ENCODE measurements around the gene CD274.
A peak's percentile ranks its signal among the peaks of the same experiment; 100 is the strongest.
"Not testable (repeated sequence)": the region's sequence is repeated elsewhere in the genome, so short reads cannot be mapped to it uniquely, and the experiment has no call there.

CD274 gene

DNA sequence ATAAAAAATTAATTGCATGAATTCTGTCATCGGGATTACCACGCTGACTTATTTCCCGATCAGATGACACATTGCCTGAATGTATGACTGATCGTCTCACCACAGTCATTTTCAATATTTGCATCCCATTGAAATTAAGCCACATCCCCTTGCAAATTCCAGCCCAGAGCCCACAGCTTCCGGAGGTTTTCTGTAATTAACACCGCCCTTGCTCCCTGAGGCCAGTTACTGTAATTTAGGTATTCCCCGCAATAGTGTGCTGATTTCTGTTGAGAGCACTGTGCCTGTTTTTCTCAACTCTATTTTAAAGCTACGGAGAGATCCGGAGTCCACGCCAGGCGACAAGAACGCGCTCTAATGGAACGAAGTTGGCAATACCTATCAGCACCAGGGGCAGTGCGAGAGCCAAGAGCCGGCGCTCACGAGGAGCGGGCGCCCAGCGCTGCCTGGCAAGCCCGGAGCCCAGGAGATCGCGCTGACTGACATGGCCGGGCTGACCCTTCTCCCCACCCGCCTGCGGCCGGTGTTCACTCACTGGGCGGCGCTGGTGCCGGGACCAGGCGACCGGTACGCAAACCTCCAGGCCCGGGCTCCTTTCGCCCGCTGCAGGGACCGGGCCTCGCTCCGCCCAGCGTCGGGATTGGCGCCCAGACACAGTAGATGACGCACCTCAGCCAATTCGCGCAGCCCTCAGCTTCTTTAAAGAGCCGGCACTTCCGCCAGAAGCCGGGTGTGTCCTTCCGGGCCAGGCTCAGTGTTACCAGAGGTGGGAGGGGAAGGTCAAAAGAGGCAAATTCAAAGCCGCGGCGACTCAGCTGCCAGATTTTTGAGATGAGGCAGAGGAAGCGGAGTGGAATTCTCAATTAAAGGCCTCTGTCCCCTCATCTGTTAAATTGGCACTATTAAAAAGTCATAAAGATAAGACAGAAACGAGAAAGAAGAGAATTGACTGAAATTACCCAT is 12.8 kb upstream of the CD274 start, which contains the start of gene PLGRKT:
Gene PLGRKT (minus strand): TSS at position 672 of the 963 bp plus-strand sequence. CDS start 5,948 bp downstream, outside the sequence.
- DNase-seq (ENCODE audit: extremely low spot score, insufficient read length, low read depth) = peak; percentile 77
- FAIRE-seq = no peak

DNA sequence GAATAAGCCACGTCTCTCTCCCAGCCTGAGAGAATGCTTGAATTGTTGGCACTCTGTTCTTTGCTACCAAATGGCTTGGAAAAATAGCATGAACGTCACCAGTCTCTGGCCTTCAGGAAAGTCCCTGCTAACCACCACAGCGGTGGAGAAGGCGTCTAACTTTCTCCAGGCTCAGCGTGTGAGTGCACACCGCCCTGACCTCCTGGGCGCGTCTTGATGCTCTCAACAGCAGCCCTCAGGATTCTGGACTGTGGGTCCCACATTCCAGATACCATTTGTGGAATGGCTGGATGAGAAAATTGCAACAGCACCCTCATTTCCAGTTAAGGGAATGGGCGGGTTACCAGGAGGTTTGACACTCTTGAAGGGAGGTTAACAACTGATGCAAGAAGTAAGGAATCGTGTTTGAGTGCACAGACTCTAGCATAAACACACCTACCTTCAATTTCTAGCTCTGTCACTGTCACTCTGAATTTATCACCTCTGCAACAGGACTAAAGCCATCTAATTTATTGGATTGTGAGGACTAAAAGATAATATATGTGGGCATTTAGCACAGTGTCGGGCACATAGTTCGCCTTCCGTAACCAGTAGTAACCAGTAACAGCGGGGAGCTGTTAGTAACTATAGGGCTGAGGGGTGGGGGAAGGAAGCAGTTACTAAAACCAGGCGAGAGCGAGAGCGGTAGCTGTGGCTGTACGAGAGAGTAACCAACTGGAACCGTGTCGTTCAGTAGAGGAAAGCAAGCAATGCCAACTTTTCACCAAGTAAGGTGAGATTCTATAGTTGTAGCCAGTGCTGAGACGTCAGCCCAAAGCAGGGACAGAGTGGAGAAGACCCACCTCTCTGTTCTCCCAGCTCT is 11.8 kb upstream of the CD274 start:
- DNase-seq (ENCODE audit: extremely low spot score, insufficient read length, low read depth) (no peak), FAIRE-seq (peak; percentile 99)

DNA sequence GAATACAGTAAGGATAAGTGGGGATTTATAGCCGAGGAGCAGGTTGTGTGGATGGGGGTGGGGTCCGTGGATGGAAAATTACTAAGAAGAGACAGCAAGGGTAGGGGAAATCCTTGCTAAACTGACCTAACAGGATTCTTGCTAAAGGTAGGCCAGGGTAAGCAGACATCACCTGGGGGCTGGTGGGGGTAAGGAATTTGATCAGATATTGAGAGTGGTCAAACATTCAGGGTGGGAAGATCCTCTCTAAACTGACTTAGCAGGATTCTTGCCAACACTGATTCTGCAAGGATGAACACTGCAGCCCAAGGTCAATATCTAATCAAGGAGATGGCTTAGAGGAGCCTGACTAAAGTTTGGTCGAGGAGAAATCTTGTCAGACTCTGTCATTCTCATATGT is 9.9 kb upstream of the CD274 start:
- FAIRE-seq (no peak), DNase-seq (ENCODE audit: extremely low spot score, insufficient read length, low read depth) (no peak)

DNA sequence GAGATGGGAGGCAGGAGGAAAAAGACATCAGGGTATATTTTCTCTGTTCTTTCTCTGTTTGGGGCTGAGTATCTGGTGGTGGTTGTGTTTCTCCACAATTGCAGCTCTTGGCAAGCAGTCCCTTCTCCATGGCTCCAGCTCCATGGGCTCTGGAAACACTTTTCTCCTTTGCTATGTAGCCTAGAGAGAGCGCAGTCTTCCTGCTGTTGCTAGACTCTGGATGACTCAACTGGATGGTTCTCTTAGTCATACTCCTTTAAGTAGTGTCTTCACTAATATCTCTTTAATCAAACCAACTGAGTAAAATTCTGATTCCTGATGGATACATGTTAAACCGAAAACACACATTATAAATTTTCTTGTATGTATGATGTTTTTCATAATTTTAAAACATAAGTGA is 9.3 kb upstream of the CD274 start:
- DNase-seq (ENCODE audit: extremely low spot score, insufficient read length, low read depth) = no peak
- no peak for FAIRE-seq

DNA sequence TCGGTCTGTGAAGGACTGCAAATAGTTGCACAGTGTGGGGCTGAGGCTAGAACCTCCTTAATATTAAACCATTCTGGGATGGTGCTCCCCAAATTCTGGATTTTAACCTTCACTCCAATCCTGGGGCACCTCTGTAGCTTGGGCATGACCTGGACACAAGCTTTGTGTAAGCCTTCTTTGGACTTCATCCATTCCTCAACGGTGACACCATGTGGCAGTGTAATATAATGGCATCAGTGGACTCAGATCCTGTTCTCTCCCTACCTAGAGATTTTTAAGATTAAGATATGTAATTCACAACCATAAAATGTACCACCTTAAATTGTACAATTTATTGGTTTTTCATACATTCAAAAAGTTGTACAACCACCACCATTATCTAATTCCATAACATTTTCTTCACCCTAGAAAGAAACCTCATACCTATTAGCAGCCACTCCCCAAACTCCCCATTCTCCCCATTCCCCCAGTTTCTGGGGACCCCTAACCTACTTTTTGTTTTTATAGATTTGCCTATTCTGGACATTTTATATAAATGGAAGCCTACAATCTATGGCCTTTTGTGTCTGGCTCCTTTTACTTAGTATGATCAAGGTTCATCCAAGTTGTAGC is 7.8 kb upstream of the CD274 start:
- FAIRE-seq = peak; percentile 85
- no peak for DNase-seq (ENCODE audit: extremely low spot score, insufficient read length, low read depth)

DNA sequence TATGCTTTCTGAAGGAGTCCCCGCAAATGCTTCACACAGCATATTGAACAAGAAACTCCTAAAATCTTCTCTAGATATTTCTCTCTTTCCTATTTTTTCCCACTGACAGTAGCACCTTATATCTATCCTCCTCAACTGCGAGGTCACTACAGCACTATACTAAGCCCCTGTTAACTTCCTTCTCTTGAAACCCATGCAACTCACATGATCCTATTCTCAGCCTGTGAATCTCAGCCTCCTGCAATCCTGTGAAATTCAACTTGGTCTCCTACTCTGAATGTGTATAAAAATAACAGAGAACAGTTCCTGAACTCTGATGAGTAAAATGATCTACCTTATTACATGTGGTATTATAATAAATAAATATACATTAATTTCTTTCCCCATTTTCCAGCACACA is 6.5 kb upstream of the CD274 start:
- DNase-seq (ENCODE audit: extremely low spot score, insufficient read length, low read depth) (no peak), FAIRE-seq (no peak)

DNA sequence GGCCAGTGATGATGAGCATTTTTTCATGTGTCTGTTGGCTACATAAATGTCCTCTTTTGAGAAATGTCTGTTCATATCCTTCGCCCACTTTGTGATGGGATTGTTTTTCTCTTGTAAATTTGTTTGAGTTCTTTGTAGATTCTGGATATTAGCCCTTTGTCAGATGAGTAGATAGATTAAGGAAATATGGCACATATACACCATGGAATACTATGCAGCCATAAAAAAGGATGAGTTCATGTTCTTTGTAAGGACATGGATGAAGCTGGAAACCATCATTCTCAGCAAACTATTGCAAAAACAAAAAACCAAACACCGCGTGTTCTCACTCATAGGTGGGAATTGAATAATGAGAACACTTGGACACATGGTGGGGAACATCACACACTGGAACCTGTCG is 5.2 kb upstream of the CD274 start:
- not testable (repeated sequence) for DNase-seq (ENCODE audit: extremely low spot score, insufficient read length, low read depth); FAIRE-seq

DNA sequence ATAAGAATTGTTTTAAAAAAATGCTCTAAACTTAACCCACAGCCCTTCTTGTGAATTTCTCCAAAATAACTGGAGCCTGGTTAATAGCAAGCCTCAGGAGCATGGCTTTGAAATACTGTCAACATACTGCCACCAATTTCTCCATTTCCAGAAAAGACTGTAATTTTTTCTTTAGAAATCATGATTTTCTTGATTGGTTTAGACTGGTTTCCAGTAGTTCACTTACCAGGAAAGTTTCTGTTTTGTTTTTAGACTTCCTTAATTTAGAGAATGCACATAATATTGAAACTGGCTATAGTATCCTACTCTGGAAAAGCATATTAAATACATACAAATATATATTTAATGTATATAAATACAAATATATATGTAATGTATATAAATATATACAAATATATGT is 4.5 kb upstream of the CD274 start:
- DNase-seq (ENCODE audit: extremely low spot score, insufficient read length, low read depth) = no peak
- peak; percentile 36 for FAIRE-seq

DNA sequence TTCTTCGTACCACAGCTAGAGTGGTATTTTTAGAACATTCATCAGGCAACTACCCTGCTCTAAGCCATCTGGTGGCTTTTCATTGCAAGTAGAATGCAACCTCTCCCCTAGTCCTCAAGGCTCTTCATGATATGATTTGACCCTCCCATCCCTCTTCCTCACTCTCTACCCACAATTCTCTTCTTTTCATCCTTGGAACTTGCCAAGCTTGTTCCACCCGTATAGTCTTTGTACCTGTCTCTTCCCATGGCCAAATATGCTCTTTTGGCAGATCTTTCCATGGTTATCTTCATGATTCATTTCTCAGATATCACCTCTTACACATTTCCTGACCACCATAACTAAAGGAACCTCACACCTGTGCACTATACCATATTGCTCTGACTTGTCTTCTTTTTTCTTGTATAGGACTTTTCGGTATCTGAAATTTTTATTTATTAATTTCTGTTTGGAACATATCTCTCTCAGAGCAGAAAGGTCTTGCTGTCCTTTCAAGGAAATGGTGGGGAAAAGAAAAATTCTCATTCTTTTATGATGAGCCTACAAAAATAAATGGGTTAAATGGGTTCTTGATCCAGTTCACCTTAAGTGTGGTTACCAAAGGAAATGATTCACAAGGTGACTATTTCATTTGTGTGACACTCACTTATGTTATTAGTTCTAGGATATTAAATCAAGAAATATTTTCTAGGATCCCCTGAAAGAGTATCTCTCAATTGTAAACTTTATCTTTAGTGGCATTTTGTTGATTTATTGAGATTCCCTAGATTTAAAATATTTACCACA is 3.7 kb upstream of the CD274 start:
- DNase-seq (ENCODE audit: extremely low spot score, insufficient read length, low read depth) = no peak
- peak; percentile 62 for FAIRE-seq

DNA sequence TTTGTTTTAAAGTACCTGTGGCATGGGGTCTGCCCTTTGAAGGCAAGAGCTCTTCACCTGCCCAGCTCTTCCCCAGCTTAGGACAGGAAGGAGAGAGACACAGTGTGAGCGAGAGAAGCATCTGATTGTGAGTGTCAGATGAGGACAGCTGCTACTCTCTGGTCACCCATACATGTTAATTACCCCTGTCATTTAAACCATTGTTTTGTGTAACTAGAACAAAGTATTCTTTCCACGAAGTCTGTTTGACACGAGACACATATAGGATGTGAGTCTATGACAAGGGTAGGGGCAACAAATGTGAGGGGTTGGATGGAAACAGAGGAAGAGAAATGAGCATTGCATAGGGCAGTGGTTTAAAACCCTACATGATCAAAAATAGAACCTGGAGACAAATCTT is 3.0 kb upstream of the CD274 start:
- FAIRE-seq (no peak), DNase-seq (ENCODE audit: extremely low spot score, insufficient read length, low read depth) (no peak)

DNA sequence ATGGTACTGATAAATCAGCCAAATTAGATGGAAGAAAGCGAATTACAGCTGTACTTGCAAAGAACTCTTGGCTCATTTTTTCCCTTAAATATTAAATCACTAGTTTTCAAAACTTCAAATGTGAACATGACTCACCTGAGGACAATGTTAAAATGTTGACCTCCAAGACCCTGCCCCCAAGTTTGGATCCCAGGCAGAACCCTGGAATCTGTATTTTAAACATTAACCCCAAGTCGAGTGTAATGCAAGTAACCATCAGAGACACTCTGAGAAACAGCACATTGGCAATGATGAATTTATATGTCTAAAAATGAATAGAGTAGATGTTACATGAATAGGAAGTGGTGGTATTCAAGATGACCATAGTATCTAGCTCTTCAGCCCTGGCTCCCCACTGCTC is 2.3 kb upstream of the CD274 start:
- no peak for FAIRE-seq
- no peak for DNase-seq (ENCODE audit: extremely low spot score, insufficient read length, low read depth)

DNA sequence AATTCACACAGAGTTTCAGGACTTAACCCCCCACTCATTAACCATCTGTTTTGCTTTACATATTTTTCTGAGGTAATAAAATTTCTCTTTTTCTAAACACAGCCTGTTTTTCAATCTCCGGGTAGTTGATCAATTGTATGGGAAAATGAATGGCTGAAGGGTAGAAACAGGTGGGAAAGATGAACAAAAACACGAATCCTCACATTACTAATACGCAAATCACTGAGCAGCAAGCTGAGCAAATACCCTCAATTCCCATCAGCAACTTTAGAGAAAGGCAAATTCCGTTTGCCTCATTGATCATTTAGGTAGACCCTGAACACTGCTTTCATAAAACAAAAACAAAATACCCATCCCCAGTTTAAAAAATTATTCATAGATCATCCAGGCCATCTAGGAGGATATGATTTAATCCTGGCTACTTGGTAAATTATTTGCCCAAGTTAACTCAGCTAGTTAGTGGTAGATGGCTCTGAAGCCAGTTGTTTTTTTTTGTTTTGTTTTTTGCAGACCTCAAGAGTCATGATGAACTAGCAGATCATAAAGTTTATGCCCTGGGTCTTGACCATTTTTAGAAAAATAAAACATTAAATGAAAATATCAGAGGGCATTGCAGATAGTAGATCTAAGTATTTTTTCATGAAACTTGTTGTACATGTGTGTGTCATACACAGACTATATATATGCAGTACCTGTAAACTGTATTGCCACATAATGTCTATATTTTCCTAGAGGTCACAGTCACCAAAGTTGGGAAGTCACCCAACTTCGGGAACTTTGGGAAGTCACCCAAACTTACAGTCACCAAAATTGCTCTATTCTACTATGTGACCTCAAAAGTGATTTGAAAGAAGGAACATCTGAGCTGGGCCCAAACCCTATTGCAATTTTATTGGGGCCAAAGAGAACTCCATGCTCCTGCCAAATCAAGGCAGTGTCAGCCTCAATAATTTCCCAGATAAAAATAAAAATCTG is 1.6 kb upstream of the CD274 start:
- no peak for DNase-seq (ENCODE audit: extremely low spot score, insufficient read length, low read depth)
- peak; percentile 90 for FAIRE-seq

DNA sequence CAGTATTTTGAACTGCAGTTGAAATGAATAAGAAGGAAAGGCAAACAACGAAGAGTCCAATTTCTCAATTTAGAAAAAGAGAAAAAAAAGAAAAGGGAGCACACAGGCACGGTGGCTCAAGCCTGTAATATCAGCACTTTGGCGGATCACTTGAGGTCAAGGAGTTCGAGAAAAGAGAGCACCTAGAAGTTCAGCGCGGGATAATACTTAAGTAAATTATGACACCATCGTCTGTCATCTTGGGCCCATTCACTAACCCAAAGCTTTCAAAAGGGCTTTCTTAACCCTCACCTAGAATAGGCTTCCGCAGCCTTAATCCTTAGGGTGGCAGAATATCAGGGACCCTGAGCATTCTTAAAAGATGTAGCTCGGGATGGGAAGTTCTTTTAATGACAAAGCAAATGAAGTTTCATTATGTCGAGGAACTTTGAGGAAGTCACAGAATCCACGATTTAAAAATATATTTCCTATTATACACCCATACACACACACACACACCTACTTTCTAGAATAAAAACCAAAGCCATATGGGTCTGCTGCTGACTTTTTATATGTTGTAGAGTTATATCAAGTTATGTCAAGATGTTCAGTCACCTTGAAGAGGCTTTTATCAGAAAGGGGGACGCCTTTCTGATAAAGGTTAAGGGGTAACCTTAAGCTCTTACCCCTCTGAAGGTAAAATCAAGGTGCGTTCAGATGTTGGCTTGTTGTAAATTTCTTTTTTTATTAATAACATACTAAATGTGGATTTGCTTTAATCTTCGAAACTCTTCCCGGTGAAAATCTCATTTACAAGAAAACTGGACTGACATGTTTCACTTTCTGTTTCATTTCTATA is 602 bp upstream of the CD274 start:
- peak; percentile 53 for FAIRE-seq
- no peak for DNase-seq (ENCODE audit: extremely low spot score, insufficient read length, low read depth)

DNA sequence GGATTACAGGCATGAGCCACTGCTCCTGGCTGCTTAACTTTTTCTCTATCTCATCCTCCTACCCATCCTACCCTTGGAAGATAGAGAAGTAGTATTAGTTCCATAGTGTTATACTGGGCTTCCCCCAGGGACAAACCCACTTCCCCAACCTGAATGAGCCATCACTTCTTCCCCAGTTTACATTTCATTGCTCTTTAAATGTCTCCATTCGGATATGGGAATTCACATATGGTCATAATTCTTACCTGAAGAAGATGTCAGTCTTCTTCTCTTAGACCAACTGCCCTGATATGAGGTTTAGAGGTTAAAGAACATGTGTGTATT is 1.9 kb downstream of the CD274 start:
- no peak for FAIRE-seq
- DNase-seq (ENCODE audit: extremely low spot score, insufficient read length, low read depth) = no peak

DNA sequence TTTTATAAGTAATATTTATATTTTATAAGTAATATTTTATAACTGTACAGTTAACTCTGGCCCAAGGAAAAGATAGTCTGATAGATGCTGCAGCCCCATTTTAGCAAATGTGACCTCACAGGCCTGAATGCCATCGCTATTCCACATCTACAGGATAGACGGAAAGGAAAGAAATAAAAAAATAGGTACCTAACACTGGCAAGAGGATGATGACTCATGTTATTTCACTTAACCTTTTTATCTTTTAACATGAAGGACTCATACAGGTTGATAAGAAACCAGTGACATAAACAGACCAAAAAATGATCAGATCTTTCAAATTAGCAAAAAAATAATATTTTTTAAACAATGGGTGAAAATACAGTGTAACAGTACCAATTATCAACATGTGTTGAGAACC is 2.7 kb downstream of the CD274 start:
- DNase-seq (ENCODE audit: extremely low spot score, insufficient read length, low read depth) (no peak), FAIRE-seq (peak; percentile 12)

DNA sequence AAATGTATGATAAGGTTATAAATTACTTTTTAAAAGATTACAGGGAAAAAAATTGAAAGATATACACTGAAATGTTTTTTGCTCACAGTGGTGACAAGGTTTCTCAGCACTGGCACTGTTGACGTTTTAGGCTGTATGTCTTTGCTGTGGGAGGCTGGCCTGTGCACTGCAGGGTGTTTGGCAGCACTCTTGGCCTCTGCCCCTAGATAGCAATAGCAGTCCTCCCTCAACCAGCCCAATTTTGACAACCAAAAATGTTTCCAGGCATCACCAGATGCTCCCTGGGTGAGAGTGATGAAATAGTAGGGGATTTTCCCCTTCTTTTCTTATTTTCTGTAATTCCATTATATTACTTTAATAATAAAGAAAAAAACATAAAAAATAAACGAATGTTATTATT is 3.3 kb downstream of the CD274 start:
- DNase-seq (ENCODE audit: extremely low spot score, insufficient read length, low read depth) (no peak), FAIRE-seq (peak; percentile 89)

DNA sequence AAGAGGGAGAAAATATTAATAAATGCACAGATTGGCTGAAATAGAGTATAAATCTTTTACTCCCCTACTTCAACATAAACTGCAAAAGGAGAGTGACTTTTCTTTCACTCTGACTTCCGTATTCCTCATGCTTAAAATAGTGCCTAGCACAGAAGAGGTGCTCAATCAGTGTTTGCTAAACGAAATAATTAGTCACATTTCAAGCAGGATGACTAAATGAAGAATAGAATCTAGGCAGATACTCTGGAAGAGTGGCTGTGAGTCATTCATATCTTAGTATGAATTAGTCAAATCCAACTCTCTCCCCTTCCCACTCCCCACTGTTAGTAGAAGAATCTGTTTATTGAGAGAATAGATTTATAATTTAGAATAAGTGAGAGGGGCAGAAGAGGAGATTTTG is 4.8 kb downstream of the CD274 start:
- FAIRE-seq (peak; percentile 88), DNase-seq (ENCODE audit: extremely low spot score, insufficient read length, low read depth) (no peak)

DNA sequence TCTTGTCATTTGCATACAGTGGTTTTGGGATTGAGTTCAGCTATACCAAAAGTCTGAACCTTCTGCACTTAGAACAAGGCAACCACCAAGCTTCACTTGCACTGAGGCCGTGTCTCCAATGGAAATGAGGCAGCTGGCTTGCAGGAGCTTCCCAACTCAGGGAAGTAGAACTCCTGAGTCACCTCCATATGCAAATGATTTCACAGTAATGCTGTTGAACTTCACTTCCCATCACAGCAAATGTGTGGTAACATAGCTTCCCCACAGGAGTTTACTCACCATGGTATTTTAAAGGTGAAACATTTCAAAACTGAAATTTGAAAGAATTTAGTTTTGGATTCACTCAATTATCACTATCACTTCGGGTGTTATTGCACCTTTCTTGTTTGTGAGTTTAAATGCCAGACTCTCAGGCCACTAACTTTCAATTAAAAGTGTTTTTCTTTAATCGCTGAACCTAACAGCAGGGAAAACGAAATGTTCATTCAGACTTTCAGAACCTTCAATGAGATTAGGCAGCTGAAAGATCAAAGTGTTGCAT is 9.0 kb downstream of the CD274 start:
- FAIRE-seq = peak; percentile 95

More for the DNA sequence above, 9.0 kb downstream of the CD274 start:
- DNase-seq (ENCODE audit: extremely low spot score, insufficient read length, low read depth) = no peak
